Ovary (tissue), 9 donors: Measurements from ENCODE around the gene CISTR. TPM values are rescaled to one million over a fixed set of nuclear protein-coding genes. Genes with fewer than 3 reads are reported as not detected.
"Not testable (repeated sequence)": the region's sequence is repeated elsewhere in the genome, so short reads cannot be mapped to it uniquely, and the experiment has no call there.

ENCODE experiments used
- DNase-seq, 5 donors: peaks; one replicate each; pipeline ENCODE4 v3.0.0-alpha.2; 2019 to 2020
- H3K27ac ChIP-seq, 2 donors: fragments of 200-600 bp; one replicate each; pipeline versions ENCODE4 v1.5.1 to v1.8.0; 2019 to 2022
- H3K27me3 ChIP-seq: fragments of 200-600 bp; one replicate; pipeline ENCODE4 v1.8.0; 2022
- H3K36me3 ChIP-seq: fragments of 200-600 bp; sonication (generic); one replicate; pipeline ENCODE4 v1.5.1; 2019
- H3K4me1 ChIP-seq: one replicate; pipeline ENCODE4 v1.8.1; 2013; ENCODE audit warnings: mild to moderate bottlenecking, moderate library complexity; ENCODE audit not compliant: insufficient read depth
- H3K4me3 ChIP-seq: fragments of 200-600 bp; sonication (generic); one replicate; pipeline ENCODE4 v1.5.1; 2017
- H3K9me3 ChIP-seq, 2 donors: fragments of 200-600 bp in 1 of 2; sonication (generic) in 1 of 2; one replicate each; pipeline versions ENCODE4 v1.5.1 to v1.8.1; 2013 to 2019; ENCODE audit warnings: mild to moderate bottlenecking in 1 of 2, moderate library complexity in 1 of 2
- EP300 ChIP-seq: sonication (generic); formaldehyde crosslinking; IDR thresholded peaks from one replicate; pipeline ENCODE4 v1.6.1; 2017; ENCODE audit warnings: antibody characterized with exemption
- POLR2A ChIP-seq: fragments of 450-650 bp; IDR thresholded peaks from one replicate; pipeline ENCODE4 v1.6.1; 2017; ENCODE audit warnings: antibody characterized with exemption, mild to moderate bottlenecking, moderate library complexity
- WGBS, 3 donors: extraction: QIAGEN DNeasy Blood & Tissue Kit in 1 of 3; methylation state at CpG; one replicate each; pipeline versions ENCODE4 v1.1.5 to v1.1.7; 2013 to 2017; 5-methylcytosine and 5-hydroxymethylcytosine counted together
- intact Hi-C, 4 donors: fragments of 100-400 bp; cut with DNase I; formaldehyde crosslinking; loops; one replicate each; pipeline versions ENCODE4 v1.11.0 to v1.15.1; 2022 to 2023
- polyA plus RNA-seq, 2 donors: library from polyadenylated mRNA; stranded (reverse); fragments of 200-250 nt in 1 of 2; fragments of 350-450 nt in 1 of 2; fragmentation: Illumina TruSeq in 1 of 2; extraction: RNeasy Lipid Tissue Mini Kit (QIAGEN cat#74804) in 1 of 2; gene quantifications; one replicate each; pipeline ENCODE4 v1.2.3, GENCODE V29; 2013 to 2014
- total RNA-seq, 7 donors: library from RNA; depleted of rRNA in 2 of 7; stranded (reverse); fragments of >200 nt in 2 of 7; fragmentation: NEBNext Ultra II Directional in 3 of 7; extraction: Animal tissue kit (Norgen Biotek cat#: 25700) in 3 of 7; gene quantifications; one replicate each; pipeline versions ENCODE4 v1.1.0 to v1.2.4, GENCODE V29; 2016 to 2023
- TF ChIP-seq, protein P1 (sequence below), 3 donors: fragments of 450-650 bp in 2 of 3; fragments of 200-600 bp in 1 of 3; IDR thresholded peaks; one replicate each; pipeline versions ENCODE4 v1.5.1 to v1.8.0; 2016 to 2022; ENCODE audit warnings: antibody characterized with exemption in 3 of 3, mild to moderate bottlenecking in 1 of 3
- donor health status: DM: no; HTN: no; CAD: no; lungs with moderate emphysema.
- donor health status: DM: no; HTN: no; CAD: no.
- donor health status: Bipolar disorder and iron deficiency.
- donor health status: DM: yes; HTN: yes; CAD: no.
- donor health status: DM: no; HTN: no; CAD: no.
- donor health status: DM: yes; HTN: yes; CAD: no.

Gene CISTR
- total and polyA plus RNA-seq, 9 donors = not detected

- H3K9me3 ChIP-seq = no peaks in the 10 kb centered on the region
- H3K27me3 ChIP-seq = no peaks in the 10 kb centered on the region
- 80 to 88% (median 86%) methylated on average over 3 of the region's 3 CpGs for WGBS, 3 donors
- intact Hi-C loops = no loop called here
- peaks cover 9% of the 10 kb centered on the region for H3K4me1 ChIP-seq
- no peak overlapping the region for H3K27ac ChIP-seq
- no peak overlapping the region for H3K4me3 ChIP-seq
- no peak for TF ChIP-seq POLR2A
- no peak for TF ChIP-seq EP300
- TF ChIP-seq, protein P1, sequence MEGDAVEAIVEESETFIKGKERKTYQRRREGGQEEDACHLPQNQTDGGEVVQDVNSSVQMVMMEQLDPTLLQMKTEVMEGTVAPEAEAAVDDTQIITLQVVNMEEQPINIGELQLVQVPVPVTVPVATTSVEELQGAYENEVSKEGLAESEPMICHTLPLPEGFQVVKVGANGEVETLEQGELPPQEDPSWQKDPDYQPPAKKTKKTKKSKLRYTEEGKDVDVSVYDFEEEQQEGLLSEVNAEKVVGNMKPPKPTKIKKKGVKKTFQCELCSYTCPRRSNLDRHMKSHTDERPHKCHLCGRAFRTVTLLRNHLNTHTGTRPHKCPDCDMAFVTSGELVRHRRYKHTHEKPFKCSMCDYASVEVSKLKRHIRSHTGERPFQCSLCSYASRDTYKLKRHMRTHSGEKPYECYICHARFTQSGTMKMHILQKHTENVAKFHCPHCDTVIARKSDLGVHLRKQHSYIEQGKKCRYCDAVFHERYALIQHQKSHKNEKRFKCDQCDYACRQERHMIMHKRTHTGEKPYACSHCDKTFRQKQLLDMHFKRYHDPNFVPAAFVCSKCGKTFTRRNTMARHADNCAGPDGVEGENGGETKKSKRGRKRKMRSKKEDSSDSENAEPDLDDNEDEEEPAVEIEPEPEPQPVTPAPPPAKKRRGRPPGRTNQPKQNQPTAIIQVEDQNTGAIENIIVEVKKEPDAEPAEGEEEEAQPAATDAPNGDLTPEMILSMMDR (IDR thresholded peaks at IDR 0.05) = no peak
- no peak for DNase-seq
- H3K36me3 ChIP-seq = no peaks in the 10 kb centered on the region
Observed at GRCh38 chr12:53722450-53723041, 29.2 kb downstream of the CISTR start.

DNA sequence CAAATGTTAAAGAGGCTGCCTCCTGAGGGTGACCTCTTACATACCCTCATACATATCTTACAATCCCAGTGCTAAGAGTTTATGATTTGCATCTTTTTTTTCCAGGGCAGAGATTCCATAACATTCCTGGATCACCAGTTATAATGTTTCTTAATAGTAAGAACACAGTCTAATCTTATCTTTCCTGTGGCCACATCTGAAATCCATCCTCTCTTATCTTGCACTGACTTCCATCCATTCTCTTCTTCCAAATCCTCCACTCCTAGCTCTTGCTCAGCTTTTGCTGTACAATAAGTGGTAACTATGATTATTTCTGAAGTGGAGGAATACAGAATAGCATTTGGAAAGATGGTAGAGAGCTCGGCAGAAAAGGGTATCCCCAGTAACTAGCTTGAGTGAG is 30.8 kb downstream of the CISTR start:
- no peak for DNase-seq
- intact Hi-C loops = no loop called here
- H3K9me3 ChIP-seq = no peaks in the 10 kb centered on the region
- H3K27me3 ChIP-seq = no peaks in the 10 kb centered on the region
- WGBS, 3 donors = 62 to 78% (median 77%) methylated on average over 1 of the region's 1 CpG
- H3K4me3 ChIP-seq = no peak overlapping the region
- no peaks in the 10 kb centered on the region for H3K36me3 ChIP-seq
- H3K4me1 ChIP-seq = peaks cover 4% of the 10 kb centered on the region
- TF ChIP-seq, protein P1 (IDR thresholded peaks at IDR 0.05) = no peak
- no peak for TF ChIP-seq POLR2A
- TF ChIP-seq EP300 = no peak
- H3K27ac ChIP-seq = no peak overlapping the region

DNA sequence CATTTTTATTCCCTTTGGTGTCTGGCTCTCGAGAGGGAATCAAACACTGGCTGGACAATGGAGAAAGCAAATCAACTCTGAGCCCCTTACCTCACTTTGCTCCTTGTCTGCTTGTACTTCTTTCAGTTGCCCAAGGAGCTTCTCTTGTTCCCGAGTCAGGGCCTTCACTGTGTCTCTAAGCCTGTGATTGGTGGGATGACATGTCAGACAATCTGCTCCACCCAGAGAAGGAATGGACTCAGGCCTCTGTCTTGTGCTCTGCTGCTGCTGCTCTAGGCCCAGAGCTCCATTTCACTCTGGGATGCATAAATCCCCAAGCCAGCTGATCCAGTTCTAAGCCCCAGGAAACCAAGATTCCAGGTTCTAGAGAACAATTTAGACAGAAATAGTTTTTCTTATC is 32.1 kb downstream of the CISTR start:
- 59 to 74% (median 69%) methylated on average over 2 of the region's 2 CpGs for WGBS, 3 donors
- no peak overlapping the region for H3K27ac ChIP-seq
- H3K4me1 ChIP-seq = no peaks in the 10 kb centered on the region
- intact Hi-C loops = no loop called here
- TF ChIP-seq POLR2A = no peak
- TF ChIP-seq, protein P1 (IDR thresholded peaks at IDR 0.05) = no peak
- TF ChIP-seq EP300 = no peak
- no peak overlapping the region for H3K4me3 ChIP-seq
- no peaks in the 10 kb centered on the region for H3K9me3 ChIP-seq
- H3K27me3 ChIP-seq = no peaks in the 10 kb centered on the region
- no peak for DNase-seq
- no peaks in the 10 kb centered on the region for H3K36me3 ChIP-seq

DNA sequence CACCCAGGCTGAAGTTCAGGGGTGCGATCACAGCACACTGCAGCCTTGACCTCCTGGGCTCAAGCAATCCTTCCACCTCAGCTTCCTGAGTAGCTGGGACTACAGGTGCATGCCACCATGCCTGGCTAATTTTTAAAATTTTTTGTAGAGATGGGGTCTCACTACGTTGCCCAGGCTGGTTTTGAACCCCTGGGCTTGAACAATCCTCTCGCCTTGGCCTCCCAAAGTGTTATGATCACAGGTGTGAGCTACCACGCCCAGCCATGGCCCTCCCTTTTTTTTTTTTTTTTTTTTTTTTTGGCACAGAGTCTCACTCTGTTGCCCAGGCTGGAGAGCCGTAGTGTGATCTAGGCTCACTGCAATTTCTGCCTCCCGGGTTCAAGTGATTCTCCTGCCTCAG is 33.2 kb downstream of the CISTR start:
- H3K27ac ChIP-seq, H3K9me3 ChIP-seq, DNase-seq, H3K4me1 ChIP-seq, H3K36me3 ChIP-seq, H3K4me3 ChIP-seq, intact Hi-C loops, H3K27me3 ChIP-seq: not testable (repeated sequence)
- 89 to 91% (median 90%) methylated on average over 6 of the region's 6 CpGs for WGBS, 3 donors

GRCh38 chr12:53717319-53717718 is 34.5 kb downstream of the CISTR start:
- H3K27me3 ChIP-seq = no peaks in the 10 kb centered on the region
- no peaks in the 10 kb centered on the region for H3K36me3 ChIP-seq
- TF ChIP-seq EP300 (no peak), POLR2A (no peak)
- TF ChIP-seq, protein P1 (IDR thresholded peaks at IDR 0.05) = no peak
- no peak overlapping the region for H3K4me3 ChIP-seq
- 86 to 87% (median 86%) methylated on average over 5 of the region's 5 CpGs for WGBS, 3 donors
- no peak for DNase-seq
- H3K4me1 ChIP-seq = no peaks in the 10 kb centered on the region
- intact Hi-C loops = no loop called here
- no peaks in the 10 kb centered on the region for H3K9me3 ChIP-seq
- no peak overlapping the region for H3K27ac ChIP-seq
